ENCODE results near the gene MYMK.

Gene MYMK

DNA sequence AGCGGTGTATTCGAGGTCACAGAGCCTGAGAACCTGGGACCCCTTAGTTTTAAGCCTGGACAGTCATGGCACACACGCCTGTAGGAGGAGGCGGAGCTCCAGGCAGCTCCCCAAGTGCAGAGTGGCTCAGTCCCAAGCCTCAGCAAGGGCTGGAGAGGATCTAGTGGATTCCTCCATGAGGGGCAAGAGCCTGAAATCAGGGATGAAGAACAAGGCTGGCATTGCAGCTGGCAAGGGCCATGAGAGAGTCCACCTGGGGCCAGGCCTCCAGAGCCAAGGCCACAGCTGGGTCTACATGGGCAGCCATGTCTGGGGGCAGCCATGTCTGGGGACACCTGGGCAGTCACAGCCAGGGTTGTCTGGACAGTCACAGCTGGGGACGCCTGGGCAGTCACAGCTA lies 31.6 kb upstream of the MYMK start:
- no peak for DNase-seq

DNA sequence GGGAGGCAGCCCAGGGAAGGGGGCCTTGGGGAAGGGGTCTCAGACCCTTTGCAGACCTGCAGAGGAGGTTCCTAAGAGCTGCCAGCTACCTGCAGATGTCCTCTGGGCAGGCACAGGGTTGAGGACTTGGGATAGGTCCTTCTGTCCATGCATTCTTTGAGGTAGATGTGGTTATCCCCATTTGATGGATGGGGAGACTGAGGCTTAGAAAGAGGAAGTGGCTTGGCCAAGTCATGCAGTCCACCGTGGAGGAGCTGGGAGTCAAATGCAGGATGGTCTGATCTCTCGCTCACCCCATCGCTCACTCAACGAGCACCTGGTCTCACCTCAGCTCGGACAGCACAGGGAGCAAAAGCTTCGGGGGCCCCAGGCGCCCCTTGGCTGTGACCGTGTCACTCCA lies 30.0 kb upstream of the MYMK start:
- DNase-seq, result no peak

DNA sequence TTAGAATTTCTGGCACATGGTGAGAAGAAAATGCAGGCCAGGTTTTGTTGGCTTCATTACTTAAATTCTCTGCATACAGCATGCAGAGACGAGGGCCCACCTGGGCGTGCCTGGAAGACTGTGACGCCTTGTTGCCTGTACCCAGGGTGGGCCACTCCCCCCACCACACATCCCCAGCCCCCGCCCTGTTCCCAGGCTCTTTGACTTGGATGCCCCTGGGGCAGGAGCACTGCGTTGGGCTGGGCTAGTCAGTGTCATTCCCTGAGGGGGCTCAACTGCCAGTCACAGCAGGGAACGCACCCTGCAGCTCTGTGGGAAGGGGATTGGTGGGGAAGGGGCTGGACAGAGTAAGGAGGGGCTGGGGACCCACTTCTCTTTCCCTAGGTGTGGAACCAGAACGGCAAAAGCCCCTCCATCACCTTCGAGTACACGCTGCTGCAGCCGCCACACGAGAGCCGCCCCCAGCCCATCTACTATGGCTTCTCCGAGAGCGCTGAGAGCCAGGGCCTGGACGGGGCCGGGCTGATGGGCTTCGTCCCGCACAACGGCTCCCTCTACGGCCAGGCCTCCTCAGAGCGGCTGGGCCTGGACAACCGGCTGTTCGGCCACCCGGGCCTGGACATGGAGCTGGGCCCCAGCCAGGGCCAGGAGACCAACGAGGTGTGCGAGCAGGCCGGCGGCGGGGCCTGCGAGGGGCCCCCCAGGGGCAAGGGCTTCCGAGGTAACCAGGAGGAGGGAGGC lies 29.4 kb upstream of the MYMK start:
- DNase-seq, result no peak

DNA sequence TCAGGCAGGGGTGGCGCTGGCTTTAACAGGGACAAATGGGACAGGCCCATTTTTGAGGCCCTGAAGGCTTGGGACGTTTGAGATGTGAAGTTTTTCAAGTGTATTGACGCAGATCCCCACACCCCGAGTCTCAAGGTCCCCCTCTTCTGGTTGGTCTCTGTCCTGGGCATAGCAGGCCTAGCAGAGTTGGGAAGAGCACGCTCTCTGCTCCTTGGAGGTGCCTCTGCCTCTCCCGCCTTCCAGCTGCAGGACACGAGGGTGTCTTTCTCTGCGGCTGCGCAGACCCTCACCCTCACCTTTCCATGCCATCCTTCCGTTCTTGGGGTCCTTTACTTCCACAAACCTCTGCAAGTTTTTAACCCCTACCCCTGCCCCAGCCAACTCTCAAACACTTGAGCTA lies 28.4 kb upstream of the MYMK start:
- no peak for DNase-seq

DNA sequence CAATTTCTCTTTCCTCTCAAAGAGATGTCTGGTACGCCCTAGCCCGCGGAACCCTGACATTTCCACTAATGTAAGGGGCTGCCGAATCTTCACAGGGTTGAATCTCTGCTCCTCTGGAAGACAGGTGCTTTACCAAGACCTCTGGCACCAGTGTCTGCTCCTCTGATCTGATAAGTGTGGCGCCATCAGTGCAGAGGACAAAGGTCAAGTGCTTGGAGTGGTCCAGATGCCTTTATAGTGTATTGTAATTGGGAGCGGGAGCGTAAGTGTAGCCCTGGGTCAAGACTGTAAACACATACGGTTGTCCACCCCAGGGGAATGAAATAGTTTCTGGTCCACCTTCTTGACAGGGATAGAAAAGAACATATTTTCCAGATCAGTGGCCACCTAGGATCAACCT lies 27.5 kb upstream of the MYMK start:
- no peak for DNase-seq

DNA sequence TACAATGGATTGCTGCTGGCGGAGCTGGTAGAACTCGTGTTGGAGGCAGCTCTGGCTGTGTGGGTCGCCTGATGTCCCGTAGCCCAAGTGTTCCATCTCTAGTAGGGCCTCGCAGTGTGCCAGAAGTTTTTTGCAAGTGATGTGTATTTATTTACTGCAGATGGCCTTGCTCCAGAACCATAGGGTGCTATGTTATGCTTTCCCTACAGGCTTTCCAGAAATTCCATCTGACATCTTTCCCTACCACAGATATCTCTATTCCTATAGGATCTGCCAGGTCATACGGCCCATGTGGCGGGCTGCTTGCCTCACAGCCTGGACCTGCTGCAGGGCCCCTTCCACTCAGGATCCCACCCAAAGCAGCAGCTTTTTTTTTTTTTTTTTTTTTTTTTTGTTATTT lies 26.7 kb upstream of the MYMK start:
- DNase-seq, result no peak

DNA sequence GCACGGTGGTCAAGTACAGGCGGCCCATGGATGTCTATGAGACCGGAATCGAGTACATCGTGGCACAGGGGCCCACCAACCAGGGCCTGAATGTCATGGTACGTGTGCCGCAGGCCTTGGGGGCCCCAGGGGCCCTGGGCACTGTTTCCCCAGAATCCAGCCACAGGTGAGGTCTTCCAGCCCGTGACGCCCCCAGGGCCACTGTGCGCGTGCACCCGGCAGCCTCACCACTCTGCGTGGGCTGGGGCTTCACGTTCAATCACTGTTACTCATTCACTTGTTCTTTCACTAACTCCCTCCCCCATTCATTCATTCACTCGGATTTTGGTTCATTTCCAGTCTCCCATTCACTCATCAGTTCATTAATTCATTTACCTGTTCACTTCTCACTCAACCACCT lies 22.4 kb upstream of the MYMK start:
- DNase-seq, result no peak

DNA sequence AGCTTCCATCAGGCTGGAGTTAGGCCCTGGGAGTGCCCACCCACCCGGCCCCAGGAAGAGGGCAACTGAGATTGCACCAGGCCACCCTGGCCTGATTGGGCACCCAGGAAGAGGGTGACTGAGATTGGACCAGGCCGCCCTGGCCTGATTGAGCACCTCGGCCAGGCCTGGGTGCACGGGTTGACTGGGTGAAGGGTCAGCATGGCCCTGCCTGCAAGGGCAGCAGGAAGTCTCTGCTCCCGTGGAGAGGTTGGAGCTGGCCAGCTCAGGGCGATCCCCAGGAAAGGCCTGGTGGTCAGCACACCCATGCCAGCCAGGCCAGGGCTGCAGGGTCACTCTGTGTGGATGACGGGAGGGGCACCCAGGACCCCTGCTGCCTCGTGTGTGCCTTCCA lies 21.5 kb upstream of the MYMK start:
- no peak for DNase-seq

DNA sequence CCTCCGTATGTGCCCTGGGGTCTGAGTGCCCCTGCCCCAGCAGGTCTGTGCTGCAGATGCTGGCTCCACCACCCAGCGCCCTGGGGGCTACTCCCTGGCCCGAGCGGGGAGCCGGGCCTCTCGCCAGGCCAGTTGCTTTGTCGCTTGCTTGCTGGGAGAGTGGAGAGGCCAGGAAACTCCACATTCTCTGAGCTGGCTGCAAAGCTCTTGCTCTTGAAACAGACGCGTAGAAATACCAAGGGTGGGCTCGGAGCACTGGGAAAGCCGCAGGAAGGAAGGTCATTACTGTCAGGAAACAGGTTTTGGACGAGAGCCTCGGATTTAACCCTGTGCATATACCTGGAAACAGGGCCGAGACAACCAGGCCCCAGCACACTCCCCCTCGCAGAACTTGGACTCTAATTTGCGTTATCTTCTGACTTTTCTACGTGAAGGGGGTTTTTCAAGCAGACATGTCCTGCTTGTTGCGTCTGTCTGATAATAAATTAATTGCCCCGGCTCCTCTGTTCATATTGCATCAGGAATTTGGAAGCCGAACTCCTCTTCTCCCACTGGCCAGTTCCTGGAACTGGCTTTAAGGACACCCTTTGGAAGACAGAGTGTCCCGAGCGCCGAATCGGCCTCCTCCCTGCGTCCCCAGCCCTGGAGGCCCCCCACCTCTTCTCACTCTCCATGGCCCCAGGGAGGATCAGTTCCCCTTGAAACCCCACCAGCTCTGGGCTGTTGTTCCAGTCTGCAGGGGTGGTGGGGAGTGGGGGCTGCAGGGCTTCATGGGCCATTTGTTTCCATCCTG lies 20.9 kb upstream of the MYMK start:
- no peak for DNase-seq

DNA sequence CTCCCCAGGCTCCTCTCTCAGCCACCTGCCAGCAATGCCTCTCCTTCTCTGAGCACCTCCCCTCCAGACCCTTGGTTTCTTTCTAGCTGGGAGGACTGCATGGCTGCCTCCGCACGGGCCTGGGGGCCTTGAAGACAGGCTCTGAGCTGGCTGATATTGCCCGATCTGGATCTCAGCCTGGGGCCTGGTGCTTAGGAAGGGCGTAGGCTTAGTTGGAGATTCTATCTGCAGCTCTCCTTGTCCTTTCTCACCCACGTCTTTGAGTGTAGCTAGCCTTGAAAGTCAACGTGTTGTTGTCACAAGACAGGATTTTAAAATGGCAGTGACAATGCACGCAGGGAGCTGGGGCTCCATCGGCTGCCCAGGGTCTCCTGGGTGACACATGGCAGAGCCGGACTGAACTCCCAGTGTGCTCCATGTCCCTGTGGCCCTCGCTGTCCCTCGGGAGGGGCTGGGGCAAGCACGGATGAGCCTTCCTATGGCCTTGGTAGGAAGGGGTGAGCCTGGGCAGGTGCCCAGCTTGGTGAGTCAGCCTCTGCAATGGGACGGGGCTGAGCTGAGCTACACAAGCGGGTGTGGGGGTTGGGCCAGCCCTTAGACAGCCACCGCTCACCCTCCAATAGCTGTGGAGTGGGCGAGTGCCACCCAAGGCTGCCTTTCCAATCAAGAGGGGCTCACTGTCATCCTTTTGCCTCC lies 19.2 kb upstream of the MYMK start:
- DNase-seq, result no peak

DNA sequence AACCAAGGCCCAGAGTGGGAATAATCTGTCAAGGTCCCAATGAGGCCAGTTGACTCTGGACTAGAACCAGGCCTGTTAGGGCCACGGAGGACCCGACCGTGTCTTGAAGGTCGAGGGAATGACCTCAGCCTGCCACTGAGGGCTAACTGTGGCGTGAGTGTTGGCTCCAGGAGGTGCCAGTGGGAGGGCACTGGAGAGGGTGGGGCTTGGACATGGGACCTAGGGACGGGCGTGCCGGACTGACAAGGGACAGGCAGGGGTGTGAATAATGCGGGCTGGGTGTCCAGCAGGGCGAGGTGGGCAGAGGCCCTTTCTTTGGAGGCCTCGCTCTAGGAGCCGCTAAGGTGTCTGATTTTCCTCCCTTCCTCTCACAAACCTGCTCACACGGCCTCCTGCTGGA lies 17.2 kb upstream of the MYMK start:
- no peak for DNase-seq

DNA sequence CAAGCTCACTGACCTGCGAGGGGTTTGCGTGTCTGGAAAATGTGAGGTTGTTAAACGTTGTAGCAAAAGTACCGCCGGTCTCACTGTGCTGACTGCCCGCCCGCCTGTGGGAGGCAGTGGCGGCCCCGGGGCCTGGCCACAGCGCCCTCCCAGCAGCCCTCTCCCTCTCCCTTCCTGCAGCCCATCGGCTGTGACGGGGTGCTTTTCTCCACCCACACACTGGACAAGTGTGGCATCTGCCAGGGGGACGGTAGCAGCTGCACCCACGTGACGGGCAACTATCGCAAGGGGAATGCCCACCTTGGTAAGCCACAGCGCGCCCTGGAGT lies 15.9 kb upstream of the MYMK start:
- no peak for DNase-seq

DNA sequence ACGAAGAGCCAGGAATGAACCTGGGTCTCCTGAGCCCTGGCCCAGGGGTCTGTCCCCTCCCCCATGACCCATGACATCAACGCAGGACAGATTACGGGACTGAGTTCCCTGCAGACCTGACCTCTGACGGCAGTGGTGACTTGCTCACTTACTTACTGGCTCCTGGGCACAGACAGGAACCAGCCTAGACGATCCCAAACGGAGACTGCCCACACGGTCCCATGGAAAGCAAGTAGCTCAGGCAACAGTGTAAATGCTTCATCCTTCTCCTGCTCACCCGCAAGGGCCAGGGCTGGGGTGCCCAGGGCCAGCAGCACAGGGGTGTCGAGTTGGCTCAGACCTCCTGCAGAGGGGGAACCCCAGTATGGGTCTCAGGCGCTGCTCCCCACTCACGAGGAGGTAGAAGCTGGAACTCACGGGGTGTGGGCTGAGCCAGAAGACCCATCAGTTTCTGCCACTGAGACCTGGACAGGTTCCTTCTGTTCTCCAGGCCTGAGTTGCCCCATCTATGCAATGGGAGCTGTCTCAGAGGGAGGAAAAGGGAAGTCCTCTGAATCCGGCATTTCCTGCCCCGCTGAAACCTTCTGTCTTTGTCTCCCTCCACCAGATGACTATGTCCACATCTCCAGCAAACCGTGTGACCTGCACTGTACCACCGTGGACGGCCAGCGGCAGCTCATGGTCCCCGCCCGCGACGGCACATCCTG lies 15.4 kb upstream of the MYMK start:
- DNase-seq, result no peak

DNA sequence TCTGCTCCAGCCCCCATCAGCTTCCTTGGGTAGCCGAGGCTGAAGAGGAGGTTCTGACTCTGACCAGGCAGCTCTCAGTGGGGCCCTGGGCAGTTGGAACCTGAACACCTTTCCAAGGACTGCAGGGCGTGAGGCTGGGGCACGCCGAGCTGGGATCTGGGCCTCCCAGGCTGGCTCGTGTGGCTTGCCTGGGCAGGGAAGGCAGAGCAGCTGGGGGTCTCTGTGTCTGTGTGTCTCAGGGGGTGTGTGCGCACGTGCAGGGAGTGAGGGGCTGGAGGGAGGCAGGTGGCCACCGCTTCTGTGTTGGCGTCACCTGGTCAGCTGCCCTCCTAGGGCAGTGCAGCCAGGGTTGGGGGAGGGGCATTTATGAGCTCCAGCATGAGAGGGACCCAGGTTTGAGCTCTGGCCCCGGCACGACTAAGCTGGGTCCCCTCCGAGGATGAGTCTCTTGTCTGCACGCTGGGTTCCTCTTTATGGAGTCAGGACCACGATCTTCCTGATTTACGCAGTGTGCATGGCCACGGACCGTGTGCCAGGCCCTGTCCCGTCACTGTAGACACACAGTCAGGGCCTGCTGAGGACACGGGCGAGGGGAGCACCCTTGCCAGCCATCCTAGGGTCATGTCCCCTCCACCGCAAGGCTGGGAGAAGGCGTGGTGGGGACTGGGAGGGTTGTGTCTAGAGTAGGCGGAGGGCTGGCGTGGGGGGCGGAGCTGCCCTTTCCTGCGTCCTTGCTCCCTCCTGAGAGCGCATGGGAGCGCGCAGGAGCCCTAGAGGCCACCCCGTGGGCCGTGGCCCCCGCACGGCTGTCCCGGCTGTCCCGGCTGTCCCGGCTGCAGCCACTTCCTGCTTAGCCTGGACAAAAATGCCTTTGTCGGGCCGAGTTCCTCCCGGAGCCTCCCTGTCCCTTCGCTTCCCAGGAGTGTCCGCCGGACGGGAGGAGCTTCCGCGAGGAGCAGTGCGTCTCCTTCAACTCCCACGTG lies 14.4 kb upstream of the MYMK start:
- DNase-seq, result no peak

DNA sequence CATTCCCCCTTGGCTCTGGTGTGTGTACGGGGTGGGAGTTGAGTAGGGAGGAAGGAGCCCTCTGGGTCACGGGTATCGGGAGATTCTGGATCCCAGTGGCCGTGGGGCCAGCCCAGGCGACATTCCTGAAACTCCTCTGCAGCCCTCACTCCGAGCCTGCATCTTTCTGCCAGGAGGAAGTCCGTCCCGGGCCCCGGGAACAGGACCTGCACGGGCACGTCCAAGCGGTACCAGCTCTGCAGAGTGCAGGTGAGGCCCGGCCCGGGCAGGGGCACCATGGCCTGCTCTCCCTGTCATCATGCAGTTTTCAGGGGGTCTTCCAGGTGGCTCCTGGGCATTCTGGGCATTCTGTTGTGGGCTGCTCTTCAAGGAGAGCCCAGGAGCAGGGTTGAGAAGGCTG lies 13.4 kb upstream of the MYMK start:
- no peak for DNase-seq

DNA sequence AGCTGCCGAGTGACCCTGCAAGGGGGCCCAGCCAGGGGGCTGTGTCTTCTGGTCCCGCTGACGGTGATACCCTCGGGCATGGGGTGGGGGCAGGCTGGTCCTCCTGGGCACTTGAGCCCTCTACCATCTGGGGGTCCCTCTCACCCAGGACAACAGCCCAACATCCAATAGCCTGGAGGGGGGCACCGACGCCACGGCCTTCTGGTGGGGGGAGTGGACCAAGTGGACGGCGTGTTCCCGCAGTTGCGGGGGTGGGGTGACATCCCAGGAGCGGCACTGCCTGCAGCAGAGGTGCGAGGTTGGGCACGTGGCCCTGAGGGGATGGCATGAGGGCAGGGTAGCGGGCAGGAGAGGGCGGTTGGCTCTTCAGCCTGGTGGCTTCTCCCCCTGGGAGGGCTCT lies 12.5 kb upstream of the MYMK start:
- no peak for DNase-seq

DNA sequence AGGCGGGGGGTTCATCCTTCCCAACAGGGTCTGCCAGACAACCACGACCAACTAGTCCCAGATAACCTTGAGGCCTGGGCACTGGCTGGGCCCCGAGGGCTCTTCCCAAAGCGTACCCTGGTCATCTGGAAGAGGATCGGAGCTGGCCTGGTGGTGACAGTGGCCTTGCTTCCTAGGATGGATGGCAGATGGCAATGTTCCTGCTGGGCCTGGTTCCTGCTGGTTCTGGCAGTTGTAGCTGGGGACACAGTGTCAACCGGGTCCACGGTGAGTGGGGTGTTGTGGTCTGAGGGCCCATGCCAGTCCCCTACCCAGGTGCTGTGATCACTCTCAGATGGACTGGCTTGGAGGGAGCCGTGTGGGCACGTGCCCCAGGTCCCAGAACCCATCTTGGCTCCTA lies 11.8 kb upstream of the MYMK start:
- no peak for DNase-seq

DNA sequence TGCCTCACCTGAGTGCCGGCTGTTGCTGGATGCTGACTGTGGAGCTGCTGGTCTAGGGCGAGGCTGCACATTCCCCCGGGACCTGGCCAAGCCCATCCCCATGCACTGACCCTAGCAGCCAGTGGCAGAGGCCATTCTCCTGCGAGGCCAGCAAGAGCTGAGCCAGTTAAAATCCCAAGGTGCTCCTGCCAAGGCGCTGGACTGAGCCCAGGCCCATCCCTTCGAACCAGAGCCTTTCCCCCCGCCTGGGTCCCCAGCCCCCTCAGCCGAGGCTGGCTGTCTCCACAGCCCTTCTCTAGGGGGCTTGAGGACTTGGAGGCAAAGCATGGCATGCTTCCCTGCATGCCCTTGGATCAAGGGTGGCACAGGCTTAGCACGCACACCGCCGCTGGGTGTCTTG lies 11.3 kb upstream of the MYMK start:
- DNase-seq, result no peak

DNA sequence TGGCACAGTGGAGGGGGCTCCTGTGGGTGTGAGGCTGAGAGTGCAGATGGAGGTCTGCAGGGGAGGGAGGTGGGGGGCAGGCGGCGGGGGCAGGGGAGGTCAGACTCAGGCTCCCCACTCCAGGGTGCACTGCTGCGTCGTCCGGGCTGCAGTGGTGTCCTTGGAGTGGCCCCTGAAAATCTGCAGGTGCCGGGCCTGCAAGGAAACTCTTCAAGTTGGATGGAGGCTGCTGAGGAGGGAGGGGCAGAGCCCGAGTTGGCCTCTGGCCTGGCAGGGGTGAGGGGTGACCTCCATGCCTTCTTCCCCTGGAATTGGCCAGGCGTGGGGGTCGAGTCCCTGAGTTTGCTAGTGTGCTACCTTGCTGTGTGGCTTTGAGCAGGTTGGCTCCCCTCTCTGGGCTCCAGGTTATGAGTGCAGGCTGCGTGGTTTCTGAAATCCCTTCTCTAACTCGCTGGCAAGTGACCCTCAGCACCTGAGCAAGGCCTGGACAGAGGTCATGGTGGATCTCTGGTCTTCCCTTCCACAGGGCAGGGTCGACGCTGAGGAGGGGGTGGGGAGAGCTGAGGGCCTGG lies 10.6 kb upstream of the MYMK start:
- DNase-seq, result no peak

DNA sequence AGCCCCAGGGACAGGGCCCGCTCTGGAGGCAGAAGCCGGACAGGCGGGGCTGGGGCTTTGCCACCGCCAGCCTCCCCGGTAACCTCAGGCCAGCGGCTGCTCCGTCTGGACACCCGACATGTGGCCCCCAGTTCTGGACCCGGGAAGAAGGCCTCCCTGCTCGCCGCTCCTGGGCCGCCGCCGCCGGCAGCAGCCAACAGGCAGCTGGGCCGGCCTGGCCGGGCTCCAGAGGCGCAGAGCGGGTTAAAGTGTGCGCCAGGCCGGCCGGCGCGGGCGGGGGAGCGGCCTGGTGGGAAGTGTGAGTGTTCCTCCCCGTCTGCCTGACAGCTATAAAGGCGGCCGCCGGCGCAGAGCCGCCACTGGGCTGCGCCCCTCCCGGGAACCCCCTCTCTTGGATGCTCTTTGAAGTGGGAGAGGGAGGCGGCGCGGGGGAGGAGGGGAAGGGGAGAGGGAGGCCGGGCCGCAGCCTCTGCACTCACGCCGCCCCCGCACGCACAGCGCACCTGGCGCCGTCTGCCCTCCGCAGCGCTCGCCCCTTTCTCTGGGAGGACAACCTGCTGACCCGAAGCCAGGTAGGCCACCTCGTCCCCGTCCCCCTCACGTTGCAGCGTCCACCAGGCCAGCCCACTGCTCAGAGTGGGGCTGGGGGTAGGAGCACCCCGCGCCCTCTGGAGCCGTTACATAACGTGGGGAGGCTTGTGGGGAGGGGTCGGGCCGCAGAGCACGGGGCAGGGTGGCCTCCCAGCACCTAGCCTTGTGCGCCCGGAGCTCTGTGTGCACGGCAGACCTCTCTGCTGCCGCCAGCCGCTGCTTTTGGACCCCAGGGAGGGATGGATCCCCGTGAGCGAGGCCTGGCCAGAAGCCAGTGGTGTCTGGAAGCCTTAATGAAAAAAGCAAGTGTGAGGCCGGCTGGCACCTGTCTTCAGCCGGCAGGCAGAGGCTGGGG lies 9.9 kb upstream of the MYMK start, which contains the start of gene ADAMTSL2:
Gene ADAMTSL2 (plus strand): TSS at position 359 of the 946 bp plus-strand sequence. CDS start 2,009 bp downstream, outside the sequence.
- peak; percentile 65 for DNase-seq

DNA sequence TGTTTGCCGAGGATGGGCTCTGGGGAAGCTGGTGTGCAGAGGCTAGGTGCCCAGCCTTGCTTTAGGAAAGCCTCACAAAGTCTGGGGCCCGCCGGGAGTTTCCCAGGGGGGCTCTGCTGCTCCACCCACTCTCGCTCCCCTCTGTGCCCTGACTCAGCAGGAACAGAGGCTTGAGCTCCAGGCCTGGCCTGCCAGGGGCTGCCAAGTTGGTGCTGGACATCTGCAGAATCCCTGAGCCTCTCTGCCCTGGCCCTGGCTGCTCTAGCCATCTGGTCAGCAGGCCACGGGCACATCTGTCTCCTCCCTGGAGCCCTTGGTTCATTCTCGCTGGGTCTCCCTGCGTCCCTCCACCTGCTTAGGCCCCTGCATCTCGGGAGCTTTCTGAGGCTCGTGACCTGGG lies 9.1 kb upstream of the MYMK start:
- no peak for DNase-seq
